PC-3 (cell line): ENCODE results near the gene S100B.

Experiments used
- EZH2 ChIP-seq: fragments of 300-600 bp; sonication (generic); IDR thresholded peaks from one replicate; pipeline ENCODE4 v1.6.1; 2017; ENCODE audit warnings: antibody characterized with exemption, mild to moderate bottlenecking, low read length; ENCODE audit not compliant: unreplicated experiment
- EZH2phosphoT487 ChIP-seq: fragments of 300-600 bp; sonication (generic); IDR thresholded peaks from 2 replicates; pipeline ENCODE4 v1.6.1; 2018; ENCODE audit warnings: mild to moderate bottlenecking, antibody characterized with exemption, low read length, borderline replicate concordance

DNA sequence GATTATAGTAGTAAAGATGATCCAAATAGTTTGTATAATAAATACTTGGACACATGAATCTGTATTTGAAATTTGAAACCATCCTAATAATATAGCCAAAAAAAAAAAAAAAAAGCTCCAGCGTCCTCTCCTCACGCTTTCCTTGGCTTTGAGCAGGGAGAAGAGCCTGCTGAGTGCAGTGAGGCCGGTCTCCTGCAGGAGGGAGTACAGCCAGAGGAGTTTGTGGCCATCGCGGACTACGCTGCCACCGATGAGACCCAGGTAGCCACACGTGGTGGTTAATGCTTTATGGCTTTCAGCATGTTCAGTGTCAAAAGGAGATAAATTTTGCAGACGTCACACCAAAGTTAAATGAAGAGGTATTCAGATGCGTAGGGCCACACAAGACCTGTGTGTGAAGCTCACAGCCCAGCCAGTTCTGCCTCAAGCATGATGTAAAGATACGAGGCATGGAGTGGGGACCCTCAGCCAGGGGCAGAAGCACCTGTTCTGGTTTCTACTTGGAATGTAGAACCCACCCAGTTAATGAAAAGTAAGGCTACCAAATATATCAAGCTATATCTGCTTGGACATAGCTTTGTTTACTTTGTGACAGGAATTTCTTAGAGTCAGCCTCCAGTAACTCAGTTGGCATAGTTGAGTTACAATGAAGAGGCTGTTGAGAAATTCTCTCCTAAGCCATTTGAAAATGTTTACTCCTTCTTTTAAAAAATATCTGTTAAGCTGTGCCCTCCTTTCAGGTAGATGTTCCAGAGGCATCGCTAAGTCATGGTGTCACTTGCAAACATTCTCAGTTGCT, 38.7 kb upstream of the S100B start:
- TF ChIP-seq EZH2, result no peak
- TF ChIP-seq EZH2phosphoT487, result no peak
